PC-3 (cell line): Measurements from ENCODE around the gene SH3BP4.

Experiments used
- CTCF ChIP-seq: fragments of 300-600 bp; sonication (generic); conservative IDR thresholded peaks from 2 replicates; pipeline ENCODE4 v1.5.1; 2017; ENCODE audit warnings: antibody characterized with exemption, low read depth, mild to moderate bottlenecking, low read length
- EZH2 ChIP-seq: fragments of 300-600 bp; sonication (generic); IDR thresholded peaks from one replicate; pipeline ENCODE4 v1.6.1; 2017; ENCODE audit warnings: antibody characterized with exemption, mild to moderate bottlenecking, low read length; ENCODE audit not compliant: unreplicated experiment

- TF ChIP-seq EZH2 (no peak), CTCF (no peak)
Measured at GRCh38 chr2:235034265-235035118, 82.7 kb downstream of the SH3BP4 start.
